Measurements from ENCODE around the gene ADRA2A.

The ADRA2A gene

DNA sequence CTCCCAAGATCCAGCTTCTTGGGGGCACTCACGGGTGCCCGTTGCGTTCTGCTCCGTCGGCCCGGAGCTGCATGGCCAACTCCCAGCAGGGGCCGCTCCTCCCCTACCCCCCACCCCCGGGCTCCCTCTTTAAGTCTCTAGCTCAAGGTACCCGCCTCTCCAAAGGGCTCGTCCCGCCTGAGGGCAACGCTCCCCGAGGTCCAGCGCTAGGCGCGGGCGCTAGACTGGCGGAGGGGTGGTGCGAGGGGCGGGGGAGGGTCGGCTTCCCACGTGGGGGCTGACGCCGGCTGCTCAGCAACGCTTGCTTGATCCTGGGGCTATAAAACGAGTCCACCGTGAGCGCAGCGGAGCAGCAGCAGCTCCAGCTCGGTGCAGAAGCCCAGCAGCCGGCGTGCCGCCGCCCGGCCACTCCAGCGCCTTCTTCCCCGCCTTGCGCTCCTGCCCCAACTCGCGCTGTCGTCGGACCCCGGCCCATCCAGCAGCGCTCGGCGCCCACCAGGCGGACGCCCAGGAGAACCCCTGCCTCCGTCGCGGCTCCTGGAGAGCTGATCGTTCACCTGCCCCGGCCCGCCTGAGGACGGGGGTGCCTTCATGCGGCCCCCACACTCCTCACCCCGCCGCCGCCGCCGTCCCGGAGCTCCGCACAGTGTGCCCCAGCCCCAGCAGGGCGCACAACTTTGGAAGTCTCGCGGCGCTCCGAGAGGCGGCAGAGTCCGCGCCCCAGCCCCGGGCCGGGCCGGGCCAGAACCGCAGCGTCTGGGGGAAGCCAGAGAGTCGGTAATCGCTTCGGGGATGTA, at the start of gene ADRA2A:
ADRA2A (plus strand) TSS at position 348 of the 797 bp plus-strand sequence. CDS start 968 bp downstream, outside the sequence.
- H3K27me3 ChIP-seq (ENCODE audit: insufficient read depth, low read length, poor library complexity), result no peaks in the 10 kb centered on the region
- no peak within 1 kb of the TSS for H2AFZ ChIP-seq (ENCODE audit: low read depth, low read length)
- ATAC-seq (ENCODE audit: insufficient read depth, low read depth) (no peak), DNase-seq (no peak)
- H3K4me3 ChIP-seq (ENCODE audit: low read depth in 1 of 2, low read length in 2 of 2), result no peak within 1 kb of the TSS
- H4K20me1 ChIP-seq (ENCODE audit: insufficient read depth, low read length), result no peaks in the 10 kb centered on the region
- no peaks in the 10 kb centered on the region for H3K4me1 ChIP-seq (ENCODE audit: insufficient read depth, low read length)
- TF ChIP-seq, protein P1, sequence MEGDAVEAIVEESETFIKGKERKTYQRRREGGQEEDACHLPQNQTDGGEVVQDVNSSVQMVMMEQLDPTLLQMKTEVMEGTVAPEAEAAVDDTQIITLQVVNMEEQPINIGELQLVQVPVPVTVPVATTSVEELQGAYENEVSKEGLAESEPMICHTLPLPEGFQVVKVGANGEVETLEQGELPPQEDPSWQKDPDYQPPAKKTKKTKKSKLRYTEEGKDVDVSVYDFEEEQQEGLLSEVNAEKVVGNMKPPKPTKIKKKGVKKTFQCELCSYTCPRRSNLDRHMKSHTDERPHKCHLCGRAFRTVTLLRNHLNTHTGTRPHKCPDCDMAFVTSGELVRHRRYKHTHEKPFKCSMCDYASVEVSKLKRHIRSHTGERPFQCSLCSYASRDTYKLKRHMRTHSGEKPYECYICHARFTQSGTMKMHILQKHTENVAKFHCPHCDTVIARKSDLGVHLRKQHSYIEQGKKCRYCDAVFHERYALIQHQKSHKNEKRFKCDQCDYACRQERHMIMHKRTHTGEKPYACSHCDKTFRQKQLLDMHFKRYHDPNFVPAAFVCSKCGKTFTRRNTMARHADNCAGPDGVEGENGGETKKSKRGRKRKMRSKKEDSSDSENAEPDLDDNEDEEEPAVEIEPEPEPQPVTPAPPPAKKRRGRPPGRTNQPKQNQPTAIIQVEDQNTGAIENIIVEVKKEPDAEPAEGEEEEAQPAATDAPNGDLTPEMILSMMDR (IDR thresholded peaks at IDR 0.05; ENCODE audit: borderline replicate concordance, extremely low read depth, low read length, poor library complexity, severe bottlenecking), result no peak
- TF ChIP-seq EZH2 (IDR thresholded peaks at IDR 0.05; ENCODE audit: borderline replicate concordance, low read depth, low read length, severe bottlenecking), result no peak
- no peak within 1 kb of the TSS for H3K27ac ChIP-seq (ENCODE audit: low read length)
- no peak within 1 kb of the TSS for H3K9ac ChIP-seq (ENCODE audit: low read depth, low read length)
- no peak within 1 kb of the TSS for H3K4me2 ChIP-seq (ENCODE audit: insufficient read depth, low read length)
- peaks cover 13% of the 10 kb centered on the region for H3K9me3 ChIP-seq (ENCODE audit: insufficient read depth, low read length, severe bottlenecking)
- H3K36me3 ChIP-seq (ENCODE audit: insufficient read depth, low read length), result no peaks in the 10 kb centered on the region
- no peaks in the 10 kb centered on the region for H3K79me2 ChIP-seq (ENCODE audit: insufficient read depth, low read length)

DNA sequence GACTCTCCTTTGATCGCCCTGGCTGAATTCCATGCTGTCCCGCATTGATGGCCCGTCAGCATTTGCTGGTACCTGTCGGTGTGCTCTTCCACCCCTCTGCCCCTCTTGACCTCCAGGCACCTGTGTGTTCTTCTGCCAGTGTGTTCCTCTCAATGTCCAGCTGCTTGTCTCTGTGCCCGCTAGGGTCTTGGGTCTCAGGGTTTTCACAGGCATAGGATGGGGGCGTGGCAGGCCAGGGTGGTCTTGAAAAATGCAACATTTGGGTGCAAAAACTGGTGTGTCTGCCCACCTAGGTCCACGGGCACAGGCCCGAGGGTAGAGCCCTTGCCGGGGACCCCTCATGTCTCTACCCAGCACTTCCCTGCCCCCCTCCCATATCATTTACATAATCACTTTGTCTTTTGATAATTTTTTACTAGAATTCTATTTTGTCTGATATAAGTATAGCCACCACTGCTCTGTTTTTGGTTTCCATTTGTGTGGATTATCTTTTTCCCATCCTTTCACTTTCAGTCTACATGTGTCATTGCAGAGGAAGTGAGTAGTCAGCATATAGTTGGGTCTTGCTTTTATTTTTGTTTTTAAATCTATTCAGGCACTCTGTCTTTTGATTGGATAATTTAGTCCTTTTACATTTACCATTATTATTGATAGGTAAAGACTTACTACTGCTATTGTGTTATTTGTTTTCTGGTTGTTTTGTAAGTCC, 46.6 kb upstream of the ADRA2A start:
- Histone ChIP-seq H4K20me1 (ENCODE audit: insufficient read depth, low read length) (no peaks in the 10 kb centered on the region), H3K9me3 (ENCODE audit: insufficient read depth, low read length, severe bottlenecking) (no peaks in the 10 kb centered on the region), H3K4me2 (ENCODE audit: insufficient read depth, low read length) (no peak overlapping the region), H3K9ac (ENCODE audit: low read depth, low read length) (no peak overlapping the region), H3K36me3 (ENCODE audit: insufficient read depth, low read length) (no peaks in the 10 kb centered on the region), H3K4me1 (ENCODE audit: insufficient read depth, low read length) (no peaks in the 10 kb centered on the region), H3K4me3 (ENCODE audit: low read depth in 1 of 2, low read length in 2 of 2) (no peak overlapping the region), H3K79me2 (ENCODE audit: insufficient read depth, low read length) (no peaks in the 10 kb centered on the region), H2AFZ (ENCODE audit: low read depth, low read length) (no peak overlapping the region), H3K27me3 (ENCODE audit: insufficient read depth, low read length, poor library complexity) (no peaks in the 10 kb centered on the region), H3K27ac (ENCODE audit: low read length) (no peak overlapping the region)
- no peak for TF ChIP-seq EZH2 (IDR thresholded peaks at IDR 0.05; ENCODE audit: borderline replicate concordance, low read depth, low read length, severe bottlenecking)
- TF ChIP-seq, protein P1 (IDR thresholded peaks at IDR 0.05; ENCODE audit: borderline replicate concordance, extremely low read depth, low read length, poor library complexity, severe bottlenecking), result no peak
- DNase-seq (no peak), ATAC-seq (ENCODE audit: insufficient read depth, low read depth) (no peak)

DNA sequence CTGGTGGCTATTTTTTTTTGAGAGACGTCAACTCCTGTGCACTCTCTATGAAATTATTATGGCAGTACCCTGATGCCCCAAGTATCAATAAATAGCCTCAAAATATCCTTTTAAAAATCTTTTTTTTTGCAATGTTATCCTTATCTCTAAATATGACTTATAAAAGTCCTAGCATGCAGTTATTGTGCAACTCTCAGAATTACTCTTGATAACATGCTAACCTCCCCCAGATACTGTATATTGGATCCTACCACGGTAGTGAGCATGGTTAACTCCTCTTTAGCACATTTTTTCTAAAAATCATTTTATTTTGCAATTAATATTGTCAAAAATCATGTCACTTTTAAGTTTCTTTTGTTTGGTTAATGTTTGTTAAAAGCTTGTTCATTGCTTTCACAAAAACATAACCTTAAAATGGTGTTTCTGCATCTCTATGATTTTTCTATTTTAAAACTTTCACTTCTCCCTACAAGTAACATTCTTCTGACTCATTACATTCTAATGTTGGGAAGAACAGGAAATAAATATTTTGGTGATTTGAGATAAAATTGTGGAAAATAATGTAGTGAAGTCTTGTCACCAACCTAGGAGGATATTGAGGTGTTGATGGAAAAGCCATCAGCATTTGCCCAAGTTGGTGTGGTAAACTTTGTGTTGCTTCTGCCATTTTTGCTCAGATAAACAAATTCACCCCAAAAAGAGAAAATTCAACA, 42.1 kb upstream of the ADRA2A start:
- TF ChIP-seq, protein P1 (IDR thresholded peaks at IDR 0.05; ENCODE audit: borderline replicate concordance, extremely low read depth, low read length, poor library complexity, severe bottlenecking), result no peak
- TF ChIP-seq EZH2 (IDR thresholded peaks at IDR 0.05; ENCODE audit: borderline replicate concordance, low read depth, low read length, severe bottlenecking), result no peak

More for the DNA sequence above, 42.1 kb upstream of the ADRA2A start:
- Histone ChIP-seq H3K79me2 (ENCODE audit: insufficient read depth, low read length) (no peaks in the 10 kb centered on the region), H3K27ac (ENCODE audit: low read length) (no peak overlapping the region), H3K9me3 (ENCODE audit: insufficient read depth, low read length, severe bottlenecking) (peaks cover 9% of the 10 kb centered on the region), H2AFZ (ENCODE audit: low read depth, low read length) (no peak overlapping the region), H3K4me1 (ENCODE audit: insufficient read depth, low read length) (no peaks in the 10 kb centered on the region), H3K27me3 (ENCODE audit: insufficient read depth, low read length, poor library complexity) (no peaks in the 10 kb centered on the region), H4K20me1 (ENCODE audit: insufficient read depth, low read length) (no peaks in the 10 kb centered on the region), H3K4me2 (ENCODE audit: insufficient read depth, low read length) (no peak overlapping the region), H3K4me3 (ENCODE audit: low read depth in 1 of 2, low read length in 2 of 2) (no peak overlapping the region), H3K36me3 (ENCODE audit: insufficient read depth, low read length) (no peaks in the 10 kb centered on the region), H3K9ac (ENCODE audit: low read depth, low read length) (no peak overlapping the region)
- no peak for ATAC-seq (ENCODE audit: insufficient read depth, low read depth)
- no peak for DNase-seq

All from DND-41 (cell line).